Measurements from ENCODE around the gene BEGAIN.

- TF ChIP-seq CTCF (IDR thresholded peaks at IDR 0.05) (no peak), POLR2A (IDR thresholded peaks at IDR 0.05) (no peak), EP300 (IDR thresholded peaks at IDR 0.05) (no peak)
Observed at GRCh38 chr14:100532154-100532861, 54.9 kb downstream of the BEGAIN start.

Measured in suprapubic skin (tissue), 3 donors.